Renal pelvis (tissue), 4 donors: ENCODE measurements around the gene PLEKHN1. TPM values are rescaled to one million over a fixed set of nuclear protein-coding genes. Genes with fewer than 3 reads are reported as not detected.

Source experiments
- DNase-seq: peaks from one replicate; pipeline ENCODE4 v3.0.0-alpha.2; 2013
- polyA plus RNA-seq, 3 donors: library from polyadenylated mRNA; unstranded; fragments of 120-200 nt; gene quantifications; one replicate each; pipeline ENCODE4 v1.2.1, GENCODE V29; 2013; ENCODE audit not compliant: insufficient read length in 3 of 3

The PLEKHN1 gene
- polyA plus RNA-seq, 3 donors = 0.16 to 0.44 (median 0.26) TPM

DNA sequence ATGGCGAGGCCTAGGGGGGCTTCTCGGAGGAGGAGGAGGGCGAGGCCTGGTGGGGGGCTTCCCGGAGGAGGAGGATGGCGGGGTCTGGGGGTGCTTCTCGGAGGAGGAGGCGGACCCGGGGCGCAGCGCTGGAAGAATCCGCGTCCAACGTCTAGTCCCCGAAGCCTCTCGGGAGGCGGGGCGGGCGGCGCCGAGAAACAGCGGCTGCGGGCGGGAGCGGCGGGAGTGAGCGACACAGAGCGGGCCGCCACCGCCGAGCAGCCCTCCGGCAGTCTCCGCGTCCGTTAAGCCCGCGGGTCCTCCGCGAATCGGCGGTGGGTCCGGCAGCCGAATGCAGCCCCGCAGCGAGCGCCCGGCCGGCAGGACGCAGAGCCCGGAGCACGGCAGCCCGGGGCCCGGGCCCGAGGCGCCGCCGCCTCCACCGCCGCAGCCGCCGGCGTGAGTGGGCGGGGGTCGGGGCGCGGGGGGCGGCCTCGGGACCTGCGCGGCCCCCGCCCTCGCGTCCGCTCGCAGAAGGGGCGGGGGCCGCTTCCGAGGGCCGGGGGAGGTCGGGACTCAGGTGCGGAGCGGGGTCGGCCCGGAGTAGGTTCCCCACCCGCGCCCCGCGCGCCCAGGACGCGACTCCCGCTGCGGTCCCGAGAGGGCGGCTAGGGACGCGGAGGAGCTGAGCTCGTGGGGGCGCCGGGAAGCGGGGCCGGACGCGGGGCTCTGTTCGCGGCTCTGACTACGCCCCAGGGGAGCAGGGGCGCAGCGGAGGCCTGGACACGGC is 5.7 kb upstream of the PLEKHN1 start, which contains the start of gene KLHL17:
TSS of gene KLHL17 (plus strand) at position 222 of the 769 bp plus-strand sequence. CDS start at position 332, 110 bp downstream.
- no peak for DNase-seq

- DNase-seq = no peak
Measured at GRCh38 chr1:961132-961669, 5.1 kb upstream of the PLEKHN1 start.

DNA sequence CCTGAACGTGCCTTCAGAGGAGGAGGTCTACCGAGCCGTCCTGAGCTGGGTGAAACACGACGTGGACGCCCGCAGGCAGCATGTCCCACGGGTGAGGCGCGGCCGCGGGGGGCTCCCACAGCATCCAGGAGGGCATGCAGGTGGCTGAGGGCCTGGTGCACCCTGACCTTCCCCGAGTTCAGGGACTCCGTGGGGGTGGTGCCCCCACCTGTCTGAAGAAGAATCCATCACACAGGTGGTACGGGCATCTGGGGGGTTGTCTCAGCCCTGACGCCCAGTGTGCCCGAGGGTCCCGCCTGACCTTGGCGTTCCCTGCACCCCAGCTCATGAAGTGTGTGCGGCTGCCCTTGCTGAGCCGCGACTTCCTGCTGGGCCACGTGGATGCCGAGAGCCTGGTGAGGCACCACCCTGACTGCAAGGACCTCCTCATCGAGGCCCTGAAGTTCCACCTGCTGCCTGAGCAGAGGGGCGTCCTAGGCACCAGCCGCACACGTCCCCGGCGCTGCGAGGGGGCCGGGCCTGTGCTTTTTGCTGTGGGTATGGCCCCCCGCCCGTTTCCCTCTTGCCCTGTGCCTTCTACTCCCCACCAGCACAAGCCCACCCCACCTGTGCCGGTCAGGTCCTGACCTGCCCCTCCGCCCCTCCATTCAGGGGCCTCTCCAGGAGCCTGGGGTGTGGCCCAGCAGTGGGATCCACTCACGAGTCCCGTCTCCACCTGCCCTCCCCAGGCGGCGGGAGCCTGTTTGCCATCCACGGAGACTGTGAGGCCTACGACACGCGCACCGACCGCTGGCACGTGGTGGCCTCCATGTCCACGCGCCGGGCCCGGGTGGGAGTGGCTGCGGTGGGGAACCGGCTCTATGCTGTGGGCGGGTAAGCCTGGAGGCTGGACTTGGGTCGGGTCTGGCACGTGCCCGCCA is 3.6 kb upstream of the PLEKHN1 start:
- no peak for DNase-seq

DNA sequence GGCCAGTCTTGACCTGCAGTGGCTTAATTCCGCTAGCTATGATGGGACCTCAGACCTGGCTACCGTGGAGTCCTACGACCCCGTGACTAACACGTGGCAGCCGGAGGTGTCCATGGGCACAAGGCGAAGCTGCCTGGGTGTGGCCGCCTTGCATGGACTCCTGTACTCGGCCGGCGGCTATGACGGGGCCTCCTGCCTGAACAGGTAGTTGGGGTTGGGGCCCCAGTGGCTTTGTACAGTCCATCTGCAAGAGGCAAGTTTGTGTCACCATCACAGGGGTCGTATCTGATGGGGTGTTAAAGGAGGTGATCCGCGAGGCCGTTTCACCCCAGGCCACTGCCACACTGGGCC is 3.0 kb upstream of the PLEKHN1 start:
- no peak for DNase-seq

DNA sequence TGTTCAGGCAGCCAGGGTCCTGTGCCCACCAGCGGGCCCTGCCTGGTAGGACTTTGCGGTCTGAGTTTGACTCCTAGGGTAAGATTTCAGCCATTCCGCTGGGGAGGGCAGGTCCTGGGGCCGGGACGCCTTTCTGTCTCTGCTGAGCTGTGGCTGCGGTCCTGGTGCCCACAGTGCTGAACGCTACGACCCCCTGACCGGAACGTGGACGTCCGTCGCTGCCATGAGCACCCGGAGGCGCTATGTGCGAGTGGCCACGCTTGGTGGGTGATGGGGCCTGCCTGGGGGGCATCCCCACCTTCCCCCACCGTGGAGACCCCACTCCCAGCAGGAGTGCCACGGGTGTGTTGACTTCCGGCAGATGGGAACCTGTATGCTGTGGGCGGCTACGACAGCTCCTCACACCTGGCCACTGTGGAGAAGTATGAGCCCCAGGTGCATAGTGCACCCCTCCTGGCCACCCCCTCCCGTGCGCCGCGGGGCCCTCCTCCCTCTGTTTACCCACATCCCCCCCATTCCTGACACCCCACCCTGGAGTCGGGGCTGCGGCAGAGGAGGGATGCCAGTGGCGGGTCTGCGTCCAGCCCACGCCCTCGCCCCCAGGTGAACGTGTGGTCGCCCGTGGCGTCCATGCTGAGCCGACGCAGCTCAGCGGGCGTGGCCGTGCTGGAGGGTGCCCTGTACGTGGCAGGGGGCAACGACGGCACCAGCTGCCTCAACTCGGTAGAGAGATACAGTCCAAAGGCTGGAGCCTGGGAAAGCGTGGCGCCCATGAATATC is 2.3 kb upstream of the PLEKHN1 start:
- no peak for DNase-seq

- DNase-seq = no peak
Measured at GRCh38 chr1:964691-965525, 1.4 kb upstream of the PLEKHN1 start.

- no peak for DNase-seq
Measured at GRCh38 chr1:965526-966134, 652 bp upstream of the PLEKHN1 start.

DNA sequence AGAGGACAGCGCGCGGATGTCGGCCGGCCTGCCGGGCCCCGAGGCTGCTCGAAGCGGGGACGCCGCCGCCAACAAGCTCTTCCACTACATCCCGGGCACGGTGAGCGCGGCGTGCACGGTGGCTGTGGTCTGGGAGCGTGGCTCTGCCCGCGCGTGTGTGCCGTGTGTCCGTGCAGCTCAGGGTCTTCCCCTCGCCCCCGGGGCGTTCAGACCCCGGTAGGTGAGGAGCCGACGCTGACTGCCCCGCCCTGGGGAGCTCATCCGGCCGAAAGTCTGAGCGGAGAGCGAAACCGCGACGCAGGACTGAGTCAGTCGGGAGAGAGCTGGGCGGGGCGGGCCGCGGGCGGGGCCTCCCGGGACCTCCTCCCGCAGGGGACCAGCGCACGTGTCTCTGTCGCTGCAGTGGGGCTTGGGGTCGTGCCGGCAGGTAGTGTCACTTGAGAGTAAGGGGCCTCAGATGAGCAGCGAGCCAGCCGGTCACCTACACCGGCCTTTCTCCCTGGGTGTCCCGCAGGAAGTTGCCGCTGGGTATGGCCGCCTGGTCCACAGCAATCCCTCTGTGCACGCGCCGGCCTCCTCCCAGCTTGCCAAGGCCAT is 520 bp downstream of the PLEKHN1 start:
- DNase-seq = no peak

DNA sequence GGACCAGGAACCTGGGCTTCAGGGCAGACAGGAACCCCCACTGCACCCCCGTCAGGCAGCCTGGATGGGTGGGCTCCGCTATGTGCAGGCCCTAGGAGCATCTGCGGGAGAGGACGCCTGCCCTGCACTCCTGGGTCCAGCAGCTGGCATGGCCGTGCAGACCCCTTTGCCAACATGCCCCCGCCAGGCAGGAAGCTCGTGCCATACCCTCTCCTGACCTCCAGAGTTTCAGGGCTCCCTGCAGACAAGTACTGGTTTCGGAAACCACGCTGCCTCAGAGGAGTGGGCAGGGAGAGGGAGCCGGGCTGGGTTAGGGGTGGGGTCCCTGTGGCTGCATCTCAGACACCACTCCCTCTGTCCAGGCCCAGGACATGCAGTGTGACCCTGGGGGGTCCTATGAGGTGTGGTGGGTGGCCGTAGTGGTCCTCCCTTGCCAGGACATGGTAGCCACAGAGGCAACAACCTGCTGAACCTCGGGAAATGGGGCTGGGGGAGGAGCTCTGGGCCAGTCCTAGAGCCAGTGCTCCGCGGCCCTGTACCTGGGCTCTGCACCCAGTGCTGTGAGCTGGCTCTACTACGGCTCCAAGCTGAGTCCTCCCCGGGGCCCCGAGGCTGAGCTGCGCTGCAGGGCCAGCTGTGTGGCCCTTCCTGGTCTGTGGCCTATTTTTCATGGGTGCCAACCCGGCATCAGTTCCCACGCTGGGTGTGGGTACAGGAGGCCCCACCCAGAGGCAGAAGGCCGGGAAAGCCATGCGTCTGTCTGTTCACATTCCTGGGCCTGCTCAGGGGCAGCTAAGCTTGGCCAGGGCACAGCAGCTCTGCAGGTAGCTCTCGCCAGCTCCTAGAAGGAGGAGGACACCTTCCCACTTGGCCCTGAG is 1.4 kb downstream of the PLEKHN1 start:
- no peak for DNase-seq

- no peak for DNase-seq
Measured at GRCh38 chr1:969260-969855, 3.1 kb downstream of the PLEKHN1 start.

GRCh38 chr1:970242-970972 is 4.1 kb downstream of the PLEKHN1 start:
- no peak for DNase-seq

- DNase-seq = no peak
Measured at GRCh38 chr1:970973-971730, 4.9 kb downstream of the PLEKHN1 start.

GRCh38 chr1:971751-972506 is 5.6 kb downstream of the PLEKHN1 start:
- no peak for DNase-seq

GRCh38 chr1:972726-973458 is 6.6 kb downstream of the PLEKHN1 start:
- DNase-seq = no peak

GRCh38 chr1:973459-974292 is 7.4 kb downstream of the PLEKHN1 start:
- no peak for DNase-seq
